H1 (cell line): ENCODE results near the gene NDUFAF8.

ENCODE experiments used
- ASH2L ChIP-seq: fragments of 200-600, 300-600 bp; sonication (generic); IDR thresholded peaks from one replicate; pipeline ENCODE4 v1.7.1; 2017; ENCODE audit warnings: low read length
- CEBPB ChIP-seq: IDR thresholded peaks from 2 replicates; pipeline ENCODE4 v1.6.1; 2012; ENCODE audit warnings: low read depth, low read length
- EP300 ChIP-seq, 2 experiments: IDR thresholded peaks; 1 replicate in 1 of 2; 2 replicates in 1 of 2; pipeline ENCODE4 v1.6.1; 2011 to 2012; ENCODE audit warnings: low read depth in 2 of 2, low read length in 2 of 2, mild to moderate bottlenecking in 2 of 2, borderline replicate concordance in 1 of 2, inconsistent platforms in 1 of 2, moderate library complexity in 1 of 2
- MAFK ChIP-seq: IDR thresholded peaks from 2 replicates; pipeline ENCODE4 v1.6.1; 2012; ENCODE audit warnings: low read depth, mild to moderate bottlenecking, improper control_type of control experiment, low read length
- POLR2AphosphoS5 ChIP-seq: IDR thresholded peaks from 2 replicates; pipeline ENCODE4 v1.6.1; 2011; ENCODE audit warnings: low read depth, low read length
- RFX5 ChIP-seq: IDR thresholded peaks from 2 replicates; pipeline ENCODE4 v1.6.1; 2011; ENCODE audit warnings: low read depth, low read length, improper control_type of control experiment, borderline replicate concordance
- TCF12 ChIP-seq: IDR thresholded peaks from 2 replicates; pipeline ENCODE4 v1.6.1; 2011; ENCODE audit warnings: low read depth, mild to moderate bottlenecking, low read length
- ZNF274 ChIP-seq: IDR thresholded peaks from 2 replicates; pipeline ENCODE4 v1.7.0; 2012; ENCODE audit warnings: low read length, borderline replicate concordance; ENCODE audit errors: extremely low read depth
- TF ChIP-seq, protein P1 (sequence below), 3 experiments: IDR thresholded peaks; 1 replicate in 2 of 3; 2 replicates in 1 of 3; pipeline versions ENCODE4 v1.5.1 to v1.6.1; 2011; ENCODE audit warnings: low read length in 3 of 3, mild to moderate bottlenecking in 3 of 3, inconsistent platforms in 2 of 3, low read depth in 1 of 3, moderate library complexity in 1 of 3; ENCODE audit not compliant: insufficient read depth in 1 of 3; ENCODE audit errors: control extremely low read depth in 1 of 3

DNA sequence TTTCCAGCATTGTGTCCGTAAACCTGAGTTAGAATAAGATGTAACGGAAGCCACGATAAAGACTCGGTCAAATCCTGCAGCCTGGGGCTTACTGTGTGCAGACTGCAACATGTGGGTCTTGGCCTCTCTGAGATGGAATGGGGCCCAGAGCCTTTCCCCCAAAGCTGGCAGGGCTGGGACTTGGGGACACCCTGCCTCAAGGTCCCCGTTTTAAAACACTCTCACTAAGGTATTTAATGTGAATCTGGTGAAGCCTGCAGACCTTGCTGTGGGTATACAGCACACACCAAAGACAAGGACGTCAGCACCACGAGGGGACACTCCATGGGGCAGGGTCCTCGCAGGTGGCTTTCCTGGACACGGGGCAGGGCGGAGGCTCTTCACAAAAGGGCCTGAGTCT, 2.1 kb downstream of the NDUFAF8 start:
- no peak for TF ChIP-seq EP300 (IDR thresholded peaks at IDR 0.05; ENCODE audit: borderline replicate concordance in 1 of 2, low read depth in 2 of 2, low read length in 2 of 2)
- no peak for TF ChIP-seq MAFK
- TF ChIP-seq, protein P1, sequence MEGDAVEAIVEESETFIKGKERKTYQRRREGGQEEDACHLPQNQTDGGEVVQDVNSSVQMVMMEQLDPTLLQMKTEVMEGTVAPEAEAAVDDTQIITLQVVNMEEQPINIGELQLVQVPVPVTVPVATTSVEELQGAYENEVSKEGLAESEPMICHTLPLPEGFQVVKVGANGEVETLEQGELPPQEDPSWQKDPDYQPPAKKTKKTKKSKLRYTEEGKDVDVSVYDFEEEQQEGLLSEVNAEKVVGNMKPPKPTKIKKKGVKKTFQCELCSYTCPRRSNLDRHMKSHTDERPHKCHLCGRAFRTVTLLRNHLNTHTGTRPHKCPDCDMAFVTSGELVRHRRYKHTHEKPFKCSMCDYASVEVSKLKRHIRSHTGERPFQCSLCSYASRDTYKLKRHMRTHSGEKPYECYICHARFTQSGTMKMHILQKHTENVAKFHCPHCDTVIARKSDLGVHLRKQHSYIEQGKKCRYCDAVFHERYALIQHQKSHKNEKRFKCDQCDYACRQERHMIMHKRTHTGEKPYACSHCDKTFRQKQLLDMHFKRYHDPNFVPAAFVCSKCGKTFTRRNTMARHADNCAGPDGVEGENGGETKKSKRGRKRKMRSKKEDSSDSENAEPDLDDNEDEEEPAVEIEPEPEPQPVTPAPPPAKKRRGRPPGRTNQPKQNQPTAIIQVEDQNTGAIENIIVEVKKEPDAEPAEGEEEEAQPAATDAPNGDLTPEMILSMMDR (IDR thresholded peaks at IDR 0.05; ENCODE audit: control extremely low read depth in 1 of 3, insufficient read depth in 1 of 3, low read depth in 1 of 3, low read length in 3 of 3) = no peak
- no peak for TF ChIP-seq TCF12
- TF ChIP-seq ZNF274 = no peak
- TF ChIP-seq CEBPB = no peak
- no peak for TF ChIP-seq RFX5
- no peak for TF ChIP-seq POLR2AphosphoS5
- TF ChIP-seq ASH2L = no peak
